ENCODE measurements around the gene PTAR1.

Gene PTAR1

DNA sequence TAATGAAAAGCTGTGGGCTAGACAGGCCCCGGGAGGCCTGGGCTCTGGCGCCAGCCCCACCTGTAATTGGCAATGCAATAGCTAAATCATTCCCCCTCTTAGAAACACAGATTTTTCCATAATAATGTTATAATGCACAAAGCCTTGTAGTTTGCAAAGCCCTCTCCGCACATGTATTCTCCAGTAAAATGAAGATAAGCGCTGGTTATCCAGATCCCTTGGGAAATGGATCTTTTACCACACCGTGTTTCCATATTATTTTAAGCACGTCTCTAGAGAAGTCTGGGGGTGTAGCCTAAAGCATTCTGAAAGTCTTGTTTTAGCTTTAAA is 86.5 kb downstream of the PTAR1 start:
- H3K4me3 ChIP-seq (replicated peaks; ENCODE audit: insufficient read depth, low read length) = no peak overlapping the region
- no peak overlapping the region for H3K27ac ChIP-seq (replicated peaks)
- peaks cover 18% of the 10 kb centered on the region for H3K27me3 ChIP-seq (ENCODE audit: insufficient read depth, poor library complexity, severe bottlenecking)
- no peak for TF ChIP-seq SPI1 (IDR thresholded peaks at IDR 0.05; ENCODE audit: borderline replicate concordance, low read depth)
- TF ChIP-seq GABPA (IDR thresholded peaks at IDR 0.05; ENCODE audit: low read depth) = no peak
- DNase-seq (ENCODE audit: low read depth in 1 of 2, low spot score in 1 of 2) = no peak

DNA sequence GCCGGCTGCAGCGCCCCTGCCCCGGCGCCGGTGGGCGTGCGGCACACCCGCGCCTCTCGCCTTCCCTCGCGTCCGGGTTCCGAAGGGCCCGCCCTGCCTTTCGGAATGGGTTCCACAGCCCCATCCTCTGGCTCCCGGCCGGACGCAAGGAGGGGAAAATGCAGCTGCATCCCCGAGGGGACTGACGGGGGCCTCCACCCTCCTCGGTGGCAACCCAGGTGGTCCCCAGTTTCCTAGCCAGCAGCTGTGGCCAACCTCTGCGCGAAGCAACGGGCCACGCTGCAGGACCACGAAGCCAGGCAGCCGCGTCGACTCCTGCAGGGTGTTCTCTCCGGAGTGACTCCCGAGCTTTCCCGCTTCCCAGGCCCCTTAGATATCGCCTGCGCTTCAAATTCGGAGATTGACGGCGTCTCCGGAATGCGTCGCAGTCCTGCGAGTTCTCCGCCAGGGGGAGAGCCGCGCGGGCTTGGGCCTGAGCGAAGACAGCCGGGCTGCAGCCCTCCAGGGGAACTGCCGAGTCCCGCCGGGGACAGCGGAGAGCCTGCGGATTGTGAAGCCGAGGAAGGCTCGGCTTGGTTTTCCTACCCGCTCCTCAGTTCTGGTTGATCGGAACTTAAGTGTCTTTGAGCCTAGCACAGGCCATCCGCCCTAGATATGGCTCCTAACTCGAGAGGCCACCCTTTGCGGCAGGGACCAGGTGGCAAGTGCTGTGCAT is 87.1 kb downstream of the PTAR1 start:
- TF ChIP-seq, protein P1, sequence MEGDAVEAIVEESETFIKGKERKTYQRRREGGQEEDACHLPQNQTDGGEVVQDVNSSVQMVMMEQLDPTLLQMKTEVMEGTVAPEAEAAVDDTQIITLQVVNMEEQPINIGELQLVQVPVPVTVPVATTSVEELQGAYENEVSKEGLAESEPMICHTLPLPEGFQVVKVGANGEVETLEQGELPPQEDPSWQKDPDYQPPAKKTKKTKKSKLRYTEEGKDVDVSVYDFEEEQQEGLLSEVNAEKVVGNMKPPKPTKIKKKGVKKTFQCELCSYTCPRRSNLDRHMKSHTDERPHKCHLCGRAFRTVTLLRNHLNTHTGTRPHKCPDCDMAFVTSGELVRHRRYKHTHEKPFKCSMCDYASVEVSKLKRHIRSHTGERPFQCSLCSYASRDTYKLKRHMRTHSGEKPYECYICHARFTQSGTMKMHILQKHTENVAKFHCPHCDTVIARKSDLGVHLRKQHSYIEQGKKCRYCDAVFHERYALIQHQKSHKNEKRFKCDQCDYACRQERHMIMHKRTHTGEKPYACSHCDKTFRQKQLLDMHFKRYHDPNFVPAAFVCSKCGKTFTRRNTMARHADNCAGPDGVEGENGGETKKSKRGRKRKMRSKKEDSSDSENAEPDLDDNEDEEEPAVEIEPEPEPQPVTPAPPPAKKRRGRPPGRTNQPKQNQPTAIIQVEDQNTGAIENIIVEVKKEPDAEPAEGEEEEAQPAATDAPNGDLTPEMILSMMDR (IDR thresholded peaks at IDR 0.05; ENCODE audit: insufficient read depth, low read length) = peak; percentile 42
- no peak for TF ChIP-seq GABPA (IDR thresholded peaks at IDR 0.05; ENCODE audit: low read depth)
- TF ChIP-seq, protein P2, sequence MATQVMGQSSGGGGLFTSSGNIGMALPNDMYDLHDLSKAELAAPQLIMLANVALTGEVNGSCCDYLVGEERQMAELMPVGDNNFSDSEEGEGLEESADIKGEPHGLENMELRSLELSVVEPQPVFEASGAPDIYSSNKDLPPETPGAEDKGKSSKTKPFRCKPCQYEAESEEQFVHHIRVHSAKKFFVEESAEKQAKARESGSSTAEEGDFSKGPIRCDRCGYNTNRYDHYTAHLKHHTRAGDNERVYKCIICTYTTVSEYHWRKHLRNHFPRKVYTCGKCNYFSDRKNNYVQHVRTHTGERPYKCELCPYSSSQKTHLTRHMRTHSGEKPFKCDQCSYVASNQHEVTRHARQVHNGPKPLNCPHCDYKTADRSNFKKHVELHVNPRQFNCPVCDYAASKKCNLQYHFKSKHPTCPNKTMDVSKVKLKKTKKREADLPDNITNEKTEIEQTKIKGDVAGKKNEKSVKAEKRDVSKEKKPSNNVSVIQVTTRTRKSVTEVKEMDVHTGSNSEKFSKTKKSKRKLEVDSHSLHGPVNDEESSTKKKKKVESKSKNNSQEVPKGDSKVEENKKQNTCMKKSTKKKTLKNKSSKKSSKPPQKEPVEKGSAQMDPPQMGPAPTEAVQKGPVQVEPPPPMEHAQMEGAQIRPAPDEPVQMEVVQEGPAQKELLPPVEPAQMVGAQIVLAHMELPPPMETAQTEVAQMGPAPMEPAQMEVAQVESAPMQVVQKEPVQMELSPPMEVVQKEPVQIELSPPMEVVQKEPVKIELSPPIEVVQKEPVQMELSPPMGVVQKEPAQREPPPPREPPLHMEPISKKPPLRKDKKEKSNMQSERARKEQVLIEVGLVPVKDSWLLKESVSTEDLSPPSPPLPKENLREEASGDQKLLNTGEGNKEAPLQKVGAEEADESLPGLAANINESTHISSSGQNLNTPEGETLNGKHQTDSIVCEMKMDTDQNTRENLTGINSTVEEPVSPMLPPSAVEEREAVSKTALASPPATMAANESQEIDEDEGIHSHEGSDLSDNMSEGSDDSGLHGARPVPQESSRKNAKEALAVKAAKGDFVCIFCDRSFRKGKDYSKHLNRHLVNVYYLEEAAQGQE (IDR thresholded peaks at IDR 0.05; ENCODE audit: insufficient replicate concordance, low read depth) = no peak
- Histone ChIP-seq H3K4me3 (replicated peaks; ENCODE audit: insufficient read depth, low read length) (peak overlapping the region; percentile 52), H3K27ac (replicated peaks) (no peak overlapping the region), H3K27me3 (ENCODE audit: insufficient read depth, poor library complexity, severe bottlenecking) (peaks cover 18% of the 10 kb centered on the region)
- DNase-seq (ENCODE audit: low read depth in 1 of 2, low spot score in 1 of 2) = peak; percentile 36 to 76

DNA sequence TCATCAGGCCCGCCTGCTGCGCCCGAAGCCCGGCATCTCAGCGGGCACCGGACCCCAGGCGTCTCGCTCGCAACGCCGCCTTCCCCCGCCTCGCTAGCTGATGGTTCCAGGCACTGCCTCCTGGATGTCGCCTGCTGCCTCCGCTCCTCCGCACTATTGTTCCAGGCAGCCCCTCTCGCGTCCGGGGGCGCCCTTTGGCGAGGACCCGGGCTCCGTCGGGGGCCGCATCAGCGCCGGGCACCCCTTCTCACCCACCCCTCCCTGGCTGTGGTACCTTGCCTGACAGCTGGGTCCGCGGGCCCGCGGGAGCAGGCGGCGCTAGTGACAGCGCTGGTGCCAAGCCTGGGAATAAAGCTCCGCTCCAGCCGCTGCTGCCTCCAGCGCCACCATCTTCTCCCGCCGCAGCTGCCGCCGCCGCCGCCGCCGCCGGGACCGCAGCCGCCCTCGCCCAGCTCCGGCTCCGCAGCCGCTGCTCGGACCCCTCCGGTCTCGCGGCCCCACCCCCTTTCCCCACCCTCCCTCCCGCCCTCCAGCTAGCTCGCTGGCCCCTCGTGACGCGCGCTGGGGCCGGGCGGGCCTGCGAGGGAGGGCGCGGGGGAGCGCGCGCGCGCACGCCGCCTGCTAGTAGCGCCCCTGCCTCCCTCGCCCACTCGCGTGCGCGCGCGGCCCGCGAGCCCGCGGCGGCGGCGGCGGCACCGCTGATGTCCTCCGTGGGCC is 87.8 kb downstream of the PTAR1 start, which contains the start of gene APBA1:
APBA1 (minus strand) TSS at position 493 of the 717 bp plus-strand sequence.
- Histone ChIP-seq H3K4me3 (replicated peaks; ENCODE audit: insufficient read depth, low read length) (peak within 1 kb of the TSS; percentile 52), H3K27me3 (ENCODE audit: insufficient read depth, poor library complexity, severe bottlenecking) (peaks cover 18% of the 10 kb centered on the region), H3K27ac (replicated peaks) (no peak within 1 kb of the TSS)
- DNase-seq (ENCODE audit: low read depth in 1 of 2, low spot score in 1 of 2) = peak in 1 of 2 experiments; percentile 22
- TF ChIP-seq POLR2AphosphoS5 (IDR thresholded peaks at IDR 0.05; ENCODE audit: low read depth) (no peak), SPI1 (IDR thresholded peaks at IDR 0.05; ENCODE audit: borderline replicate concordance, low read depth) (no peak), GABPA (IDR thresholded peaks at IDR 0.05; ENCODE audit: low read depth) (no peak)
- TF ChIP-seq, protein P1 (IDR thresholded peaks at IDR 0.05; ENCODE audit: insufficient read depth, low read length) = no peak
- TF ChIP-seq, protein P2 (IDR thresholded peaks at IDR 0.05; ENCODE audit: insufficient replicate concordance, low read depth) = no peak

DNA sequence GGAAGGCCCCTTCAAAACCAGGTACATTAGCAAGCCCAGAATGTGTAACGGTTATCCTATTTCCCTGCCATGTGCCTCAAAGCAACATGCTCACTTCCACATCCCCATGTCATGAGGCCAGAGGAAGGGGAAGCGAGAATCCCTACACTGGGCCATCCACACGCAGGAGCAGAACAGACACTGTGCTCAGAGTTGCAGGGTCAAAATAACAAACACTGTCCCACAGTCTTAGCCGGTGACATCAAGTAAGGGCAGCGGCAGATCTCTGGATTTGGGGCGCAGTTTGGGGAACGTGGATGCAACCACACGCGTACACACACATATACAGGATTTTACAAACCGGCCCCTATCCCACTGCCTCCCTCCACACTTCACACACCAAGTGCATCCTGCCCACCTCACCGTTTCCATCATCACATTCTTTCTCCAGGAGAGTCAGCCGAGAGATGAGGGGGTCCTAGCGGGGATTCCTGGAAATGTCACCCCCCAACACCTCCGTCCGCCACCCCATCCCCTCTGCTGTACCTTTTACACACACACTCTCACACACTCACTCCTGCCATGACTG is 88.4 kb downstream of the PTAR1 start:
- Histone ChIP-seq H3K4me3 (replicated peaks; ENCODE audit: insufficient read depth, low read length) (peak overlapping the region; percentile 52; the same call in 1 of the 2 replicates), H3K27me3 (ENCODE audit: insufficient read depth, poor library complexity, severe bottlenecking) (peaks cover 18% of the 10 kb centered on the region), H3K27ac (replicated peaks) (no peak overlapping the region)
- TF ChIP-seq, protein P2 (IDR thresholded peaks at IDR 0.05; ENCODE audit: insufficient replicate concordance, low read depth) = no peak
- TF ChIP-seq POLR2AphosphoS5 (IDR thresholded peaks at IDR 0.05; ENCODE audit: low read depth) (no peak), GABPA (IDR thresholded peaks at IDR 0.05; ENCODE audit: low read depth) (no peak), SPI1 (IDR thresholded peaks at IDR 0.05; ENCODE audit: borderline replicate concordance, low read depth) (no peak)
- TF ChIP-seq, protein P1 (IDR thresholded peaks at IDR 0.05; ENCODE audit: insufficient read depth, low read length) = no peak
- peak in 1 of 2 experiments; percentile 35 for DNase-seq (ENCODE audit: low read depth in 1 of 2, low spot score in 1 of 2)
